Cortex of kidney (tissue), 1 donor: ENCODE measurements around the gene OTOP3.

Experiments used
- DNase-seq: peaks from one replicate; lab custom pipeline; 2025; lab: John Stamatoyannopoulos, UW

Gene OTOP3

DNA sequence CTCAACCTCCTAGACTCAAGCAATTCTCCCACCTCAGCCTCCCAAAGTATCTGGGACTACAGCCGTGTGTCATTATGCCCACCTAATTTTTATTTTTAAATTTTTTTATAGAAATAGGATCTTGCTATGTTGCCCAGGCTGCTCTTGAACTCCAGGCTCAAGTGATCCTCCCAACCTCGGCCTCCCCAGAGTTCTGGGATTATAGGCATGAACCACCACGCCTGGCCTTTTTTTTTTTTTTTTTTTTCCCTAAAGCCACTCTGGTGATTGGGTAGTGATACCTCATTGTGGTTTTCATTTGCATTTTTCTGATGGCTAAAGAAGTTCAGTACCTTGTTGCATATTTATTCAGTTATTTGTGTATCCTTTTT is 50.5 kb downstream of the OTOP3 start:
- no peak for DNase-seq

DNA sequence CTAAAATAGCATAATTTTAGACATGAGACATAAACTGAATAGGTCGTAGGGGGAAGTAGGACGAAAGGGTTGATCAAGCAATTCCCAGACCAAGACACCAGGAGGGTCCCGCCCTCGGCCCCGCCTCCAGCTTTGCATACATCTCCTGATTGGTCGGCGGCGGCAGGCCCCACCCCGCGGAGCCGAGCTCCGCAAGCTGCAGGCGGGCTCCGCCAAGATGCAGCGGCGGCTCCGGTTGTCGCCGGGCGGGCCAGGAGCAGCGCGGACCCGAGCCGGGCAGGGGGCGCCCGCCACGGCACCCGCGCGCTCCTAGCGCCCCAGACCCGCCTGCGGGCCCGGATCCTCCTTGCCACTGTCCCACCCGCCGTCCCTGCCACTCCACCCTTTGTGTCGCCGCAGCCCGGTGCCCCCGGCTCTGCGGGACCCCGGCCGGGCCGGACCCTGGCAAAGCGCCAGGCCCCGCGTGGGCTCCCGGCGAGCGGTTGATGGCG is 51.8 kb downstream of the OTOP3 start, which contains the start of gene CDR2L:
Gene CDR2L (plus strand): TSS at position 215 of the 491 bp plus-strand sequence. CDS start 412 bp downstream, outside the sequence.
- no peak for DNase-seq

DNA sequence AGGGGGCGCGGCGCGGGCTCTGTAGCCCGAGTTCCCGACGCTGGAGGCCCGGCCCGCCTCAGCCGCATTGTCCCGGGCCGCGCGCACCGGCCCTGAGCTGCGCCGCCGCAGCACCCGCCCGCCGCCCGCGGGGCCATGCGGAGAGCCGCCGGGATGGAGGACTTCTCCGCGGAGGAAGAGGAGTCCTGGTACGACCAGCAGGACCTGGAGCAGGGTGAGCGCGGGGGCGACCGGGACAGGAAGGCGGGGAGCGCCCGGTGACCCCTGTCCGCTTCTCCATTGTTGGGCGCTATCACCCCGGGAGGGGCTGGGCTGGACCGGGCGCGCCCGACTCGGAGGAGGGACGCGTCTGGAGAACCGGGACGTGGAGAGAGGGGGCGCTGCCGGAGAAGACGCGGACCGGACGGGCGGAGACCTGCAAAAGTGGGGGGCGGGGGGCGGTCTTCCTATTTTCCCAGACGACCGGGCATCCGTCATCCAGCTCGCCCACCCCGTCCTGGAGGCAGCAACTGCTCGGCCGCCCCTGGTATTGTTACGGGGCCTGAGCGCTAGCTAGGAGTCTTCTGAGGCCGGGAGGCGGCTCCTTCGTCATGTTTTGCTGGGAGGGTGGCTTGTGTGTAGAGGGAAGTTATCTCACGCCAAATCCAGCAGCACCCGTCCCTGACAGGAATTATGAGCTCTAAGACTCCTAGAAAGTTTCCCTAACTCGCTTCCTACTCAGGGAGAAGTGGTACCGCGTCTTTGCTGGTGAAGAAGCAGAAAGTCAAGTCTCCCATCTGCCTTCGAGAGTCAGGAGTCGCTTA is 52.4 kb downstream of the OTOP3 start:
- no peak for DNase-seq

DNA sequence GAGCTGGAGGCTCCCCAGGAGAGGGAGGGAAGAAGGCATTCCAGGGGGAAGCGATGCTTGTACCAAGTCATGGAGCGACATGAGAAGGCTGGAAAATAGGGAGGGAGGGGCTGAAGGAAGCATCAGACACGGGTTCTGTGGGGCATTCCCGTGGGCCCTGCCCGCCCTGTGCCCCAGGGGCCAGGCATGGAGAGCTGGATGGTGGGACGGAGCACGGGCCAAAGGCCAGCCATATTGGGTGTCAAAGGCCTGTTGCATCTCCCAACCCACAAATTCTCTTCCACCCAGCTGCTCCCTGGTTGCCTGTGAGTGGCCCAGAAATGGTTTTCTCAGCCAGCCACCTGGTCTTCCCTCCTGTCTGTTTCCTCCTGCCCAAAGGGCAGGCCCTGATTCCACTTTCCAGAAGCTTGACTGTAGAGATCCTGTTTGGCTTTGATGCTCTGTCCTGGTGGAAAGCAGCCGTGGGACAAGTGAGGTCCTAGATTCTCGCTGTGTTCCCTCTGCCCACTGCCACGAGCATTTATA is 54.9 kb downstream of the OTOP3 start:
- DNase-seq = no peak

GRCh38 chr17:74992223-74992622 is 56.5 kb downstream of the OTOP3 start:
- DNase-seq = no peak

- no peak for DNase-seq
Observed at GRCh38 chr17:74994440-74994839, 58.7 kb downstream of the OTOP3 start.

GRCh38 chr17:74995847-74996246 is 60.1 kb downstream of the OTOP3 start:
- DNase-seq = no peak

GRCh38 chr17:74998783-74999182 is 63.1 kb downstream of the OTOP3 start:
- DNase-seq = no peak

DNA sequence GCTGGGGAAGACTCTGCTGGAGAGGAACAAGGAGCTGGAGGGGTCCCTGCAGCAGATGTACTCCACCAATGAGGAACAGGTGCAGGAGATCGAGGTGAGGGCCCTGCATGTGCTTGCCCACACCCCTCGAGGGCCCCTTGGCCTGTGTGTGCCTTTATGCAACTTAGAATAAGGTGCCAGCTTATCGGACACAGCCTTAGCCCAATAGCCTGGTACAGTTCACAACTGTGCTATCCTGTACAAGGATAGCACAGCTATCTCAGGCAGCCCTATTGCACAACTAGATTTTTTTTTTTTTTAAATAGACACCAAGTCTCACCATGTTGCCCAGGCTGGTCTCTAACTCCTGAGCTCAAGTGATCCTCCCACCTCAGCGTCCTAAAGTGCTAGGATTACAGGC is 63.8 kb downstream of the OTOP3 start:
- no peak for DNase-seq
